Effector memory CD8-positive, alpha-beta T cell (primary cell): Measurements from ENCODE around the gene GAS2L3.
A peak's percentile ranks its signal among the peaks of the same experiment; 100 is the strongest.
"Not testable (repeated sequence)": the region's sequence is repeated elsewhere in the genome, so short reads cannot be mapped to it uniquely, and the experiment has no call there.

ENCODE experiments used
- ATAC-seq: fragments of 150-1000 bp; cut with Tn5 transposase; replicated peaks from 2 replicates; pipeline ENCODE4 v1.10.0; 2021; ENCODE audit warnings: mild to moderate bottlenecking, moderate library complexity
- DNase-seq, 3 experiments: peaks; one replicate each; pipeline ENCODE4 v3.0.0; 2021
- H3K27ac Mint-ChIP-seq, 2 donors: one replicate each; pipeline ENCODE4 v1.8.0; 2022; ENCODE audit warnings: mild to moderate bottlenecking in 2 of 2, mixed read lengths in 2 of 2, moderate library complexity in 2 of 2
- H3K27me3 Mint-ChIP-seq, 2 donors: one replicate each; pipeline ENCODE4 v1.8.0; 2022; ENCODE audit warnings: mixed read lengths in 2 of 2
- H3K36me3 Mint-ChIP-seq: one replicate; pipeline ENCODE4 v1.8.0; 2022; ENCODE audit warnings: mild to moderate bottlenecking, moderate library complexity, mixed read lengths; ENCODE audit not compliant: insufficient read depth
- H3K4me1 Mint-ChIP-seq, 2 donors: one replicate each; pipeline ENCODE4 v1.8.0; 2022; ENCODE audit warnings: low read depth in 2 of 2, mixed read lengths in 2 of 2
- H3K4me3 Mint-ChIP-seq, 2 donors: one replicate each; pipeline ENCODE4 v1.8.0; 2022; ENCODE audit warnings: mild to moderate bottlenecking in 2 of 2, mixed read lengths in 2 of 2, moderate library complexity in 2 of 2
- H3K9me3 Mint-ChIP-seq, 2 donors: one replicate each; pipeline ENCODE4 v1.8.0; 2022; ENCODE audit warnings: mixed read lengths in 2 of 2

GAS2L3 gene

DNA sequence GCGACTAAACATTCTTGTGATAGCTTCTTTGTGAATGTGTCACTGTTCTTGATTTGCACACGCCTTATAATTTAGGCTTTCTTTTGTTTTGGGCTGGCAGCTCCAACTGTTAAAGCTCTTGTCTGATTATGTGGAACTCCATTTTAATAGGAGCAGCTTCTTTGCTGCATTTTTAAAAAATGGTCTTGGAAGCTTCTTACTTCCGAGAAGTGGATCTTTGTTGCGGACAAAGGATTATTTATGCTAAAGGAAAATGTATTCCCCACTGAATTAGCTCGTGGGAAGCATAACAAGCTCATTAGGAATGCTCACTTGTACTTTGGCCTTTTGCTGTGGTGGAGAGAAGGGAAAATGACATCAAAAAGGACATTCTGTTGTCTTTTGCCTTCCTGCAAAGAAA is 20.0 kb downstream of the GAS2L3 start:
- Mint-ChIP-seq H3K4me1 (no peaks in the 10 kb centered on the region), H3K4me3 (no peak overlapping the region), H3K36me3 (no peaks in the 10 kb centered on the region), H3K27ac (no peak overlapping the region), H3K27me3 (no peaks in the 10 kb centered on the region), H3K9me3 (peaks cover 0 to under 1% of the 10 kb centered on the region in 2 donors)
- DNase-seq, result no peak
- ATAC-seq, result no peak

DNA sequence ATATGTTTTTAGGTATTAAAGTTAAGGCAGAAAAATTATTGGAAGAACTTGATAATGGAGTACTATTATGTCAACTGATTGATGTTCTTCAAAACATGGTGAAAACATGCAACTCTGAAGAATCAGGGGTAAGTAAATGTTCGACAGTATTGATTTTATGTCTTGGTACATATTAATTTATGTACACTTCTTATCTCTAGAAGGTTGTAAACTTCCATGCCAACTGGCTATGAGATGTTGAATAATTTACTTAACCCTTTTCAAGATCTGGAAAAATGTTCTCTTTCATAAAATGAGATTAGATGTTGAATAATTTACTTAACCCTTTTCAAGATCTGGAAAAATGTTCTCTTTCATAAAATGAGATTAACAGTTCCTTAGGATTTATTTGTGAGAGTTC is 28.1 kb downstream of the GAS2L3 start:
- H3K9me3 Mint-ChIP-seq, result peaks cover 0 to 2% of the 10 kb centered on the region in 2 donors
- no peak overlapping the region for H3K4me3 Mint-ChIP-seq
- H3K4me1 Mint-ChIP-seq, result no peaks in the 10 kb centered on the region
- H3K36me3 Mint-ChIP-seq, result no peaks in the 10 kb centered on the region
- no peaks in the 10 kb centered on the region for H3K27me3 Mint-ChIP-seq
- DNase-seq (no peak), ATAC-seq (no peak)
- H3K27ac Mint-ChIP-seq, result no peak overlapping the region

DNA sequence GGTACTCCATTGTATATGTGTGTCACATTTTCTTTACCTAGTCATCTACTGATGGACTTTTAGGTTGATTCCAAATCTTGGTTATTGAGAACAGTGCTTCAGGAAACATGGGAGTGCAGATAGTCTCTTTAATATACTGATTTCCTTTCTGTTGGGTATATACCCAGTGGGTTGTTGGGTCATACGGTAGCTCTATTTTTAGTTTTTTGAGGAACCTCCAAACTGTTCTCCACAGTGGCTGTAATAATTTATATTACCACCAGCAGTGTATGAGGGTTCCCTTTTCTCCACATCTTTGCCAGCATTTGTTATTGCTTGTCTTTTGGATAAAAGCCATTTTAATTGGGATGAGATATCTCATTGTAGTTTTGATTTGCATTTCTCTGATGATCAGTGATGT is 29.5 kb downstream of the GAS2L3 start:
- H3K27me3 Mint-ChIP-seq, result not testable (repeated sequence)

DNA sequence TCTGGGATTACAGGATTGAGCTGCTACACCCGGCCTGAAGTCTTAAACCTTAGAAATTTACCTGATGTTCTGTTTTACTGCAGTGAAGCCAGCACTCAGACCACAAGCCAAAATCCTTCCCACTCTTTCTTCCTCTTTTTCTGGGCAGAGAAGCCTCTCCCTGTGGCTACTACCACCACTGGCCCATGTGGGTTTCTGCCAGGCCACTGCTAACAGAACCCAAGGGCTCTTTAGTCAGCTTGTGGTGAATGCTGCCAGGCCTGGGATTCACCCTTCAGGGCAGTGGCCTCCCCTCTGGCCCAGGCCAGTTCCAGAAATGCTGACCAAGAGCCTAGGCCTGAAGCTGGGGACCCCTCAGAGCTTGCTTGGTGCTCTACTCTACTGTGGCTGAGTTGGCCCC is 35.3 kb downstream of the GAS2L3 start:
- DNase-seq (no peak), ATAC-seq (no peak)
- H3K4me3 Mint-ChIP-seq, result no peak overlapping the region
- peaks cover 0 to 3% of the 10 kb centered on the region in 2 donors for H3K9me3 Mint-ChIP-seq
- H3K36me3 Mint-ChIP-seq, result no peaks in the 10 kb centered on the region
- H3K27ac Mint-ChIP-seq, result no peak overlapping the region
- no peaks in the 10 kb centered on the region for H3K4me1 Mint-ChIP-seq
- H3K27me3 Mint-ChIP-seq, result no peaks in the 10 kb centered on the region

More for the DNA sequence above, 29.5 kb downstream of the GAS2L3 start:
- not testable (repeated sequence) for H3K27ac Mint-ChIP-seq, H3K9me3 Mint-ChIP-seq, H3K4me3 Mint-ChIP-seq, H3K36me3 Mint-ChIP-seq, H3K4me1 Mint-ChIP-seq, ATAC-seq, DNase-seq

DNA sequence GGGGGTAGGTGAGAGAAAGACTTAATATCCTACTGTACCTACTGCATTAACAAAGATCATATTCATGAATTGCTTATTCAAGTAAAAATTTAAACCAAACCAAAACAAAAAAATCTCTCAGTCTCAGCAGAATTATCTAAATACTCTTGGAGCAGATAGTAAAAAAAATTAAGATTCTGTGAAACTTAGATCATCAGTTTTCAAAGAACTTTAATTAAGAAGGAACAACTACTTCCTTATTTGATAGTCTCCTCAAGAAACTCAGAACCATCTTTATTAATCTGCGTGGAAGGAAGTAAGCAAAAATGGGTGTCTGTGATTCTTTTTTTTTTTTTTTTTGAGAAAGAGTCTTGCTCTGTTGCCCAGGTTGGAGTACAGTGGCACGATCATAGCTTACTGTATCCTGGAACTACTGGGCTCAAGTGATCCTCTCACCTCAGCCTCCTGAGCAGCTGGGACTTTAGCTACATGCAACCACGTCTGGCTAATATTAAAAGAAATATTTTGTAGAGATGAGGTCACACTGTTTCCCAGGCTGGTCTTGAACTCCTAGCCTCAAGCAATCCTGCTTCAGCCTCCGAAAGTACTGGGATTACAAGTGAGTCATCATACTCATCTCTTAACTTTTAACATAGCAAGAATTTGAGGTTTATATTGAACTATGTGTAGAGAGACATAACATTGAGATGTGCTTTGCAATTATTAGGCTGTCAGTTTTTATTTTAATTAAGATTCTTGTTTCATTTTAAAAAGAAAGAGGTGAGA is 37.4 kb downstream of the GAS2L3 start:
- Mint-ChIP-seq H3K27ac (no peak overlapping the region), H3K4me1 (no peaks in the 10 kb centered on the region), H3K4me3 (no peak overlapping the region), H3K27me3 (no peaks in the 10 kb centered on the region), H3K36me3 (no peaks in the 10 kb centered on the region), H3K9me3 (peaks cover 0 to 1% of the 10 kb centered on the region in 2 donors)
- ATAC-seq (no peak), DNase-seq (no peak)

GRCh38 chr12:100612606-100613005 is 39.1 kb downstream of the GAS2L3 start:
- Mint-ChIP-seq H3K27ac (no peak overlapping the region), H3K36me3 (no peaks in the 10 kb centered on the region), H3K4me1 (no peaks in the 10 kb centered on the region), H3K27me3 (no peaks in the 10 kb centered on the region), H3K4me3 (no peak overlapping the region), H3K9me3 (no peaks in the 10 kb centered on the region)
- ATAC-seq (no peak), DNase-seq (no peak)

GRCh38 chr12:100624571-100624970 is 51.1 kb downstream of the GAS2L3 start:
- no peaks in the 10 kb centered on the region for H3K36me3 Mint-ChIP-seq
- H3K4me3 Mint-ChIP-seq, result no peak overlapping the region
- H3K9me3 Mint-ChIP-seq, result no peaks in the 10 kb centered on the region
- no peaks in the 10 kb centered on the region for H3K27me3 Mint-ChIP-seq
- H3K4me1 Mint-ChIP-seq, result no peaks in the 10 kb centered on the region
- ATAC-seq (no peak), DNase-seq (no peak)
- no peak overlapping the region for H3K27ac Mint-ChIP-seq

GRCh38 chr12:100632445-100632892 is 59.0 kb downstream of the GAS2L3 start:
- Mint-ChIP-seq H3K36me3 (no peaks in the 10 kb centered on the region), H3K4me1 (no peaks in the 10 kb centered on the region), H3K4me3 (no peak overlapping the region), H3K27ac (peak overlapping the region in 1 of 2 donors; percentile 21), H3K27me3 (no peaks in the 10 kb centered on the region), H3K9me3 (no peaks in the 10 kb centered on the region)
- ATAC-seq, result no peak
- no peak for DNase-seq

- H3K27ac Mint-ChIP-seq, H3K9me3 Mint-ChIP-seq, H3K4me3 Mint-ChIP-seq, DNase-seq, H3K27me3 Mint-ChIP-seq, H3K4me1 Mint-ChIP-seq, H3K36me3 Mint-ChIP-seq, ATAC-seq: not testable (repeated sequence)
These were observed 59.8 kb downstream of the GAS2L3 start for GRCh38 chr12:100633082-100633785.

GRCh38 chr12:100643246-100643645 is 69.8 kb downstream of the GAS2L3 start:
- no peak overlapping the region for H3K4me3 Mint-ChIP-seq
- H3K36me3 Mint-ChIP-seq, result no peaks in the 10 kb centered on the region
- no peak overlapping the region for H3K27ac Mint-ChIP-seq
- H3K9me3 Mint-ChIP-seq, result peaks cover 3 to 7% of the 10 kb centered on the region in 2 donors
- no peaks in the 10 kb centered on the region for H3K27me3 Mint-ChIP-seq
- no peak for DNase-seq
- no peak for ATAC-seq
- H3K4me1 Mint-ChIP-seq, result no peaks in the 10 kb centered on the region

GRCh38 chr12:100646896-100647295 is 73.4 kb downstream of the GAS2L3 start:
- ATAC-seq (no peak), DNase-seq (no peak)
- Mint-ChIP-seq H3K4me1 (no peaks in the 10 kb centered on the region), H3K4me3 (no peak overlapping the region), H3K27ac (no peak overlapping the region), H3K9me3 (peaks cover 5 to 17% of the 10 kb centered on the region in 2 donors), H3K36me3 (no peaks in the 10 kb centered on the region), H3K27me3 (no peaks in the 10 kb centered on the region)

DNA sequence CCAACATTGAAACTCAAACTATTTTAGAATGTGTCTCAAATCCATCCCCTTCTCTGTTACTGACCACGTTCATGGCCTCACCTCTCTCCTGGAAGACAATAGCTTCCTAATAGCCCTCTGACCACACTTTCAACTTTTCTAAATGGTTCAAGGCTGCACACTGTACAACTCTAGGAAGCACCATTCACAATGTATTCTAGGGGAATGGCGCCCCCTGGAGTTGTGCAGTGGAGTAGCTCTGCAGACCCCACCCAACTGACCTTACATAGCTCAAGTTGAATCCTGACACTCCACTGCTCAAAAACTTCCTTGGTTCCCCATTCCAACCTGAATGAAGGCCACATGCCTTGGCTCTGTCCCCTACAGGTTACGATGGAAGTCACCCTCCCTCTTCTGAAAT is 77.6 kb downstream of the GAS2L3 start:
- ATAC-seq (no peak), DNase-seq (no peak)
- Mint-ChIP-seq H3K36me3 (no peaks in the 10 kb centered on the region), H3K27me3 (peaks cover 0 to 8% of the 10 kb centered on the region in 2 donors), H3K9me3 (peaks cover 6 to 10% of the 10 kb centered on the region in 2 donors), H3K4me3 (no peak overlapping the region), H3K27ac (no peak overlapping the region), H3K4me1 (no peaks in the 10 kb centered on the region)

GRCh38 chr12:100651694-100652093 is 78.2 kb downstream of the GAS2L3 start:
- H3K27me3 Mint-ChIP-seq, result peaks cover 0 to 8% of the 10 kb centered on the region in 2 donors
- H3K4me1 Mint-ChIP-seq, result no peaks in the 10 kb centered on the region
- H3K4me3 Mint-ChIP-seq, result no peak overlapping the region
- DNase-seq (no peak), ATAC-seq (no peak)
- H3K9me3 Mint-ChIP-seq, result peaks cover 5 to 10% of the 10 kb centered on the region in 2 donors
- H3K27ac Mint-ChIP-seq, result no peak overlapping the region
- no peaks in the 10 kb centered on the region for H3K36me3 Mint-ChIP-seq

GRCh38 chr12:100652488-100652887 is 79.0 kb downstream of the GAS2L3 start:
- Mint-ChIP-seq H3K4me3 (no peak overlapping the region), H3K27me3 (peaks cover 0 to 8% of the 10 kb centered on the region in 2 donors), H3K4me1 (no peaks in the 10 kb centered on the region), H3K9me3 (peaks cover 5 to 10% of the 10 kb centered on the region in 2 donors), H3K27ac (no peak overlapping the region), H3K36me3 (no peaks in the 10 kb centered on the region)
- no peak for ATAC-seq
- no peak for DNase-seq
